ENCODE data around the gene MYH6.

Gene MYH6

DNA sequence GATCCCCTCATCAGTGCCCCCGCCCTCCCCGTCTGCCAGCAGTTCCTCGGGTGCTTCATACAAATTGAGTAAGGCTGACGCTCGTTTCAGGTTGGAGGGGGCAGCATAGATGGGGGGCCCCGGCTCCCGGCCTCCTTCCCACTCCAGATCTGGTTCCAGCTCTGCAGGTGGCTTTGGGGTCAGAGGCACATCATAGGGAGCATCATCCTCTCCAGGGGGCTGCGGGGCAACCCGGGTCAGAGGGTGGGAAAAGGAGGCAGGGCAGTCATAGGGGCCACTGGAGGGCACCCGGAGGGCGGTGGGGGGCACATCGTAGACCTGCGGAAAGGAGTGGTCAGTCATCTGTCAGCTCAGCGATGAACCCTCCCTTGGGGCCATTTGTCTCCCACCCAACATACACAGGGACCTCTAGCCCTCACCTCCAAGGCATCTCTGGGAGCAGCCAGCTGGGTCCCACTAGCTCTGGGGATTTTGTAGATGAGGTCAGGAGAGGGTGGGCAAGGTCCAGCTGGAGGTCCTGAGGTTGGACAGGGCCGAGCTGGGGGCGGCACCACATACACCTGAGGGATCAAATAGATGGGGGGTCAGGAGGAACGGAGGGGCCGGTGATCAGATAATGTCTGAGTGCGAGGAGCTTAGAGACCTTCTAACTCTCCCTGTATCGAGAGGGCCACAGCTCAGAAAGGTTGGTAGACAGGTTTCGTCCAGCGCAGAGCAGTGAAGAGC, 48.2 kb downstream of the MYH6 start:
- in situ Hi-C loops (cut with HindIII; ENCODE audit: low sequenced_read_pairs): no loop called here

DNA sequence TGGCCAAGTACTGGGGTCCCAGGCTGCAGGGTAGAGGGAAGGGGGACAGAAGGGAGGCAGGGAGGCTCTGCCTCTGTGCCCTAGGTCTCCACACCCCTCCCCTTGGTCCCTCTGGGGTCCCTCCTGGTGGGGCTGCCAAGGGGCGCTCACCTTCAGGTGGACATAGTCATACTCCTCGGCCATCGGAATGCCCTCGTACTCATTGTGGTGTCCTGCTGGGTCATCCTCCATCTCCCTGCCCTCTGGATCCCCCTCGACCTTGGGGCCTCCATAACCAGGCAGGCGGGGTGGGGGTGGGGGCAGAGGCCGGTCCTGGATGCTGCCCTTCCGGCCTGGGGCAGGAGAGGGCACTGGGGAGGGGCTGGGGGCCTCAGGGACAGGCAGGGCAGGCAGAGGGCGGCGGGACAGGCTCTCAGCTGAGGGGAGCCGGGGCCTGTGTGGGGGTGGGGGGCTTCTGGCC, 48.9 kb downstream of the MYH6 start:
- in situ Hi-C loops (cut with HindIII; ENCODE audit: low sequenced_read_pairs): no loop called here

DNA sequence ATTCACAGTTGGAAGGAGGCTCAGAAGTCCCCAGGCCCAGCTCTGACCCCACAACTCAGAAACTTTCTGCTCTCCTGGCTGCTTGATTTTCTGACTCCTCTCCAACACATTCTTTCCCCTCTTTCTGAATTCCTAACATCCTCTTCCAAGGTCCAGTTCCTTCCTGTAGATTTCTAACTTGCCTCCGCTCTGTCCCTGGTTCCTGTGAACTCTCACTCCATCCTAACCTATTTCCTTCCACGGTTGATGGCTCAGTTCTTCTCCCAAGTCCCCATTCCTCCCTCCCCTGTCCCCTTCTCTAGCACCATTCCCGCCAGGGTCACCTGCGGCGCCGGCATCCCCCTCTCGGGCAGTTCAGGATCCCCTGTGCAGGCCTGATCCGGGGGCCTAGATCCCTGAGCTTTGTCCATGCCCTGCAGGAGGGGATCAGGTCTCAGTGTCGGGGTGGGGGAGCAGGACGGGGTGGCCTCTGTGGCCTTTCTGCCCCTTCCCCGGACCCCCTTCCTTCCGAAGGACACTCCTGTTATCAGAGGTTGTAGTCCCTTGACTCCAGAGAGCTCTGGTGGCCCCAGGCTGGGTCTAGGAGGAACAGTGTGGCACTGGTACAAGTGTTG, 49.4 kb downstream of the MYH6 start:
- in situ Hi-C loops (cut with HindIII; ENCODE audit: low sequenced_read_pairs): no loop called here

DNA sequence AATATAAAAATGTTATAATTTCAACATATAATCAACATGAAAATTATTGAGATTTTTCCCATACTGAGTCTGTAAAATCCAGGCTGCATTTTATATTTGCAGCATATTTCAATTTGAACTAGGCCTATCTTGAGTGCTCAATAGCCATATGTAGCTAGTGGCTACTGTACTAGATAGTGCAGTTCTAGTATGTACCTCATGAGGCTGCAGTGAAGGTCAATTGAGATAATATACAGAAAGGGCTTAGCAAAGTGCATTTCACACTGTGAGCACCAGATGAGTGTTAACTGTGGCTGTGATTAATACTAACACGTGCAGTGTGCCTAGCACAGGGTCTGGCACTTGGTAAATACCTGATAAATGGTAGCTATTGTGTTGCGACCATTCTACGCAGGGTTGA, 50.0 kb downstream of the MYH6 start:
- in situ Hi-C loops (cut with HindIII; ENCODE audit: low sequenced_read_pairs): no loop called here

DNA sequence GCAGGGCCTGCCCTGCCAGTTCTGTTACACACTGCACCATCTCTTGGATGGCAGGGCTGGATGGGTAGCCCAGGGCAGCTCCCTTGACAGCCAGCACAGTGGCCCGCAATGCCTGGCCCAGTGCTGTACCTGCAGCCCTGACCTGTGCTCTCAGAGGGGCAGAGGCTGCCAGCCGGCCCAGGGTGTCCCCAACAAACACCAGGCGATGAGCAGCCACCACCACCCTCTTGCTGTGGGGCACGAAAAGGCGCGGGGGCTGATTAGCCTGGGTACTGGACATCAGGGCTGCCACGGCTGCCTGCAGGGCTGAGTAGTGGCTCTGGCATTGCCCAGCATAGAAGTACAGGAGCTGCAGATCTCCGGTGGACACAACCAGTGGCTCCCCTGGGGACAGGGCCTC, 50.8 kb downstream of the MYH6 start:
- in situ Hi-C loops (cut with HindIII; ENCODE audit: low sequenced_read_pairs): no loop called here

DNA sequence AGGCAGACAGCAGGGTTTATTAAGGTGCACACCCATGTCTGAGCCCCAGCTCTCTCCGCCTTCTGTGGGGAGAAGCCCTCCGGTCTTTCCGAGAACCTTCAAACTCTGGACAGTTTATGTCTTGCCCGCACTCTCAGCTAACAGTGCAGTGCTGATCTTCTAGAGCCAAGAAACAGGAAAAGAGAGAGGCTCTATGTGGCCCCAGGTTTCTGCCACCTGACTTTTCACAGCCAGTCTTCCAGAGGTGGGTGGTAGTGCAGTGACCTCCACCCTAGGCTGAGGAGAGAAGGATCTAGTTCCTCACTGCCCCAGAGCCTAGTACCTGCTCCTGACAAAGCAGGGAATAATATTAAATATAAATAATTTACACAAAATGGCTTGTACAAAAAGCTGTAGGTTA, 51.4 kb downstream of the MYH6 start:
- in situ Hi-C loops (cut with HindIII; ENCODE audit: low sequenced_read_pairs): no loop called here

DNA sequence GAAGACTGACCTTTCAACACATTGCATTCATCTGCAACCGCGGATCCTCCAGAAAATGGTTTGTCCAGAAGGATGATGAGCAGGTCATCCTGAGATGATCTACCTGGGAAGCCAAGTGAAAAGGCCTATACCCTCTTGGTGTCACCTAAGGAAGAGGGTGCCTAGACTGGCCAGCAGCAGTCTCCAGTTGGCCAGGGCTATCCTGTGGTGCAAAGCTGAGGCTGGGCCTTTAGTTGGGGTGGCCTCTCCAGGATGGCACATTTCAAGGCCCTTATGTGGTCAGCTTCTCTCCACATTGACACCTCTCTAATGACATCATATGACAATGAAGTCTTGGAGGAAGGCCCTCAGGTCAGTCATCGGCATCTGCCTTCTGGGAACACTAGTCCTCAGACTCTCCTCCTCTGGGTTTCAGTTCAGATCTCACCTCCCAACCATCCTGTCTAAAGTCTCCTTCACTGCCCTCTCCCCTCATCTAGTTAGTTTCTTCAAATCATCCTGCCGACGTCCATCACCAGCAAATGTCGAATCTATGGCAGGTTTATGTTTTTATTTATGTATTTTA, 52.1 kb downstream of the MYH6 start:
- in situ Hi-C loops (cut with HindIII; ENCODE audit: low sequenced_read_pairs): no loop called here

DNA sequence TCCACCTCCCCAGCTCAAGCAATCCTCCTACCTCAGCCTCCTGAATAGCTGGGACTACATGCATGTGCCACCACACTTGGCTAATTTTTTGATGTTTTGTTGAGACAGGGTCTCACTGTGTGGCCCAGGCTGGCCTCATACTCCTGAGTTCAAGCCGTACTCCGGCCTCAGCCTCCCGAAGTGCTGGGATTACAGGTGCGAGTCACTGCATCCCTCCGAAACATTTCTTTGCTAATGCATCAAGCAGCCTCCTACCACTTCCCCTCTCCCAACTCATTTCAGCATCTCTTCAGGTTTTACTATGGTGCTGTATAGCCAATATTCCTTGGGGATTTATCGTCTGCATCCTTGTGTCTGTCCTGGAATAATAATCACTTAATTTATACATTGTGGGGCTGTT, 53.1 kb downstream of the MYH6 start:
- in situ Hi-C loops (cut with HindIII; ENCODE audit: low sequenced_read_pairs): no loop called here

DNA sequence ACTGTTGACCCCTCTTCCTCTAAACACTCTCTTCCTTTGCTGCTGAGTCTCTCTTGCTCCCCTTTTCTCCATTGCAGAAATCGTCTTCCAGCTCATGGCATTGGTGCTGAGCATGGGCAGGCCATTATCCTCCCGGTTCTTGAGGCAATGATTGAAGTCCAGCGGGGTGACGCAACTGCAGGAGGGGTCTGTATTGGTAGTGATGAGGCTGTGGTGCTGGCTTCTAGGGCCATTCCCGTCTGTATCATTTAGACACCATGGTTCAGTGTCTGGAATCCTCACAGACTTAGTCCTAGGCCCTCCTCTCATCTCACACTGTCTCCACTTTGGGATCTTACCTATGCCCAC, 54.7 kb downstream of the MYH6 start:
- in situ Hi-C loops (cut with HindIII; ENCODE audit: low sequenced_read_pairs): no loop called here

DNA sequence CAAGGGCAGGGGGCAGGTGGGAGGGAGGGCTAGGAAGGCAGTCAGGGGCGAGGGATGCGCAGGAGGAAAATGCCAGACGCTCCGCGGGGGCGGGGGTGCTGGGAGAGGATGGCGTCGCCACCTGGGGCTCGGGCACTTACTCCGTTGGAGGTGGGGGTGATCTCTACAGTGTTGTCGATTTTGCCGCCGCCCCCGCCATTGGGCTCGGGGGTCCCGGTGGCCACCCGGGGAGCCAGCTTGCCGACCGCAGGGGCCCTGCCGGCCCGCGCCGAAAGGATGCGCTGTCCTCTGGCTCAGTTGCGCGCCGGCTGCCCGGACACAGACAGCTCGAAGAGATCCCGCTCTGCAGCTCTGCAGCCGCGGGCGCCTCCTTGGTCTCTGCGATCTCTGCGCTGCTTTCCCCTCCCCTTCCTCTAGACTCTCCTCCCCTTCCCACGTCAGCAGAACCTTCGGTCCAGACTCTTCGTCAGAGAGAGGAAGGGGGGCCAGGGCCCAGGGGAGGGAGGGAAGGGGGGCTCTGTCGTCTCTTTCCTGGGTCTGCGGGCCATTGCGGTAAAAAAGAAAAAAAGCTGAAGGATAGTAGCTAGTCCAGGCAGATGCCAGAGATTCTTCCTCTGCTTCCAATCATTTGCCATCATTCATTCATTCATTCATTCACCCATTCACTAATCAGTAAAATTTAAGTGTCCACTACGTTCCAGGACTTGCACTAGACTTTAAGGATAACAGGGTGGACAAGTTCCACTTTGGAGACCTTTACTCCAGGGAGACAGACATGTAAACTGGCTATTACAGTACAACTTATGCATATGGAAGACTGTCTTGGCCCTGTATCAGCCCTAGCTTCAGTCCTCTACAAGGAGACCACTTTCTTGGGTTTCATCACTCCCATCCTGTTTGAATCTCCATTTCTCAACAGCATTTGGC, 55.3 kb downstream of the MYH6 start, which contains the start of gene SLC22A17:
Gene SLC22A17, minus strand, starts transcription at position 382 of the 927 bp plus-strand sequence.
- in situ Hi-C loops (cut with HindIII; ENCODE audit: low sequenced_read_pairs): no loop called here

DNA sequence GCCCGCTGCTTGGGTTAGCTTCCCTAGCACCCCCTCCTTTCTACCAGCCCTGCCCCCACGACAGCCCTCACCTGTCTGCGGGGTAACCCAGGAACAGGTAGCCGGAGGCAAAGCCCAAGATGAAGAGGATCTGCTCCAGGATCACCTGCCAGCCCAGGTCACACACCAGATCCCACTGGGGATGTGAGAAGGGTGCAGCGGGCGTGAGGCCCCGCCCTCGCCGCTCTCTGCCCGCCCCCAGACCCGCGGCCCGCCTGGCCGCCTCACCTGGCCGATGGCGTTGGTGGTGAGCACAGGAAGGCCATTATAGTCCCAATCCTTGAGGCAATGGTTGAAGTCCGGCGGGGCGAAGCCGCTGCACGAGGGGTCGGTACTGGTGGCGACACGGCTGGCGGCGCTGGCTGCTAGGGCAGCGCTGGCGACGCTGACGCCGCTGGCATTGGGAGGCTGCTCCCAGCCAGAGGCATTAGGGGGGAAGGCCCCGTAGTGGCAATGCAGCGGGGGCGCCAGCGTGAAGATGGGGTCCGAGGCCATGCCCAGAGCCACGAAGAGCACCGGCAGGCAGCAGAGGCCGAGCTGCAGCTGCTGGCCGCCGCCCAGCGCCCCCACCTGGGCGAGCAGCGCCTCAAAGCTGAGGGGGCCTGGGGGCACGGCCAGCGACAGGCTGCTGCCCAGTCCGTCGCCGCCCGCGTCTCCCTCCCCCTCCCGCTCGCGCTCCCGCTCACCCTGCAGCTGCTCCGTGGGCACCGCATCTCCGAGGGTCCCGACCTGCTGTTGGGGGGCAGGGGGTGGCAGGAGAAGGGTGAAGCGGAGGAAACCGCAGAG, 56.2 kb downstream of the MYH6 start:
- in situ Hi-C loops (cut with HindIII; ENCODE audit: low sequenced_read_pairs): no loop called here

DNA sequence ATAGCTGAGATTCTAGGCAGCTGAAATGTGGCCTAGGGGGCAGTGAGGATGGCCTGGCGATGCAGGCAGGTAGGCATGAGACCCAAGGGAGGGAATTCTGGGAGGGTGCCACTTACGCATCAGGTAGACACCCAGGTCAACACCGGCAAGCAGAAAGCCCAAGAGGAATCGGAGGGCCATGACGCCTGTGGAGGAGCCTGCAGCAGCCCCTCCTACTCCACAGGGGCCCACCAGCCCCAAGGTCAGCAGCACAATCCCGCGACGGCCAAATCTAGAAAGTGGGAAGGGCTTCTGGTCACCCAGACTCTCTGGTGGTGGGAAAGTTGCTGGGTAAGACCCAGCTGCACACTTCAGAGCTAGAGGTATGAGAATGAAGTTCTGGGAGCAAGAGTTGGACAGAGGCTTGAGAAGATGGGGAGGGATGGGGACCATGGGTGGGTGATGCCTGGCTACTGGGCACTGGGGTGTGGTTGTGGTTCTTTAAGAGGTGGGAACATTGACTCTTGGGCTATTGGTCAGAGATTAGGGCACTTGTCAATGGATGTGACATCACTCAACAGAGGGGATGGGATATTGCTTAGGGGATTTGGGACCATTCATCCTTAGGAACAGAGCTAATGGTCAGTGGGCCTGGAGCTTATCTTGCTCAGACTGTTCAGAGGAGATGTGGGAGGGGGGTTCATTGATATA, 58.8 kb downstream of the MYH6 start:
- in situ Hi-C loops (cut with HindIII; ENCODE audit: low sequenced_read_pairs): no loop called here

DNA sequence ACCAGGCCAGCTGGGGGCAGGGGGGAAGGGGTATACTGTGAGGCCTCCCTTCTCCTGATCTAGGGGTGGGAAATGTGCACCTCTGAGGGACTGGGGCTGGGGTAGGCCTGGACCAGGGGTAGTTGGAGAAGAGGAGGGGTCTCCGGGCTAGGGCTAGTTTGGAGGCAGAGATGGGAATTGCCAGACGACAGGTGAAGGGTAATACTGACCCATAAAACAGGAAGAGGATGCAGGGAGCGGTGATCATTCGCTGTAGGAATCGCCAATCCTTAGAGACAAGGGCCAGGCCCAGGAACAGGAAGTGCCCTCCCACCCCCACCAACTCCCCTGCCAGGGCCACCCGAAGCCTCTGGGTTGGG, 59.8 kb downstream of the MYH6 start:
- in situ Hi-C loops (cut with HindIII; ENCODE audit: low sequenced_read_pairs): no loop called here

DNA sequence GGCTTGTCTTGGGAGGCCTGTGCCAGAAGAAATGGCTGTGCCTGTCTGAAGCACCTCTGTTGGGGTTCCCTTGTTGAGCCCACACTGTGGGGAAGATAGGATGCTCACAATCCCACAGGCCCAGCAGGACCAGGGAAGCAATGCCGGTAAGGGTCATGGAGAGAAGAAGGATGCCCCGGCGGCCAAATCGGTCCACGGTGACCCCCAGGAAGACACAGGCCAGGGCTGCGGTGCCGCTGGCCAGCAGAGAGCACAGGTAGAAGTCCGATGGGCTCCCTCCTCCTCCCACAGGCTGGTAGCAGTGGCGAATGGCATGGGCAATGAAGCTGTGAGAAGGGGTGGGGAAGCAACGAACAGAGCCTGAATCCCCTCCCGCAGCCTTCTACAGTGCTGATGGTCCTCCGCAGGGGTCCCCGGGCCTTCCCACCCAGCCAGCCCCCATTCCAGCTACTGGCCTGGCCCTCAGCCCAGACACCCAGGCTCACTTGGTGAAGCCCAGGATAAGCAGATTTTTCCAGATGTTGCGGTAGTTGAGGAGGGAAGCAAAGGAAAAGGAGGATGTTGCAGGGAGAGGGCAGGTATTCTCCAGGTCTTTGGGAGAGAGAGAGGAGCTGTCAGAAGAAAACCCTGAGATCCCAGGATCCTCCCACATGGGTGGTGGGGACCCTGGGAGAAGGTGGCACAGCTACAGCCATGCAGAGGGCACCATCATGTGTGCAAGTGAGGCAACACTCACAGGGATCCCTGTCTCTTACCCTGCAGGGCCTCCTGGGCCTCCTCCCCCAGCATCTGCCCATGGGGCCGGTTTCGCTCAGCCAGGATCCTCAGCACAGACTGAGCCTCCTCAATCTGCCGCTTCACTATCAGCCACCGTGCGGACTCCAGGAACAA, 60.4 kb downstream of the MYH6 start:
- in situ Hi-C loops (cut with HindIII; ENCODE audit: low sequenced_read_pairs): no loop called here

DNA sequence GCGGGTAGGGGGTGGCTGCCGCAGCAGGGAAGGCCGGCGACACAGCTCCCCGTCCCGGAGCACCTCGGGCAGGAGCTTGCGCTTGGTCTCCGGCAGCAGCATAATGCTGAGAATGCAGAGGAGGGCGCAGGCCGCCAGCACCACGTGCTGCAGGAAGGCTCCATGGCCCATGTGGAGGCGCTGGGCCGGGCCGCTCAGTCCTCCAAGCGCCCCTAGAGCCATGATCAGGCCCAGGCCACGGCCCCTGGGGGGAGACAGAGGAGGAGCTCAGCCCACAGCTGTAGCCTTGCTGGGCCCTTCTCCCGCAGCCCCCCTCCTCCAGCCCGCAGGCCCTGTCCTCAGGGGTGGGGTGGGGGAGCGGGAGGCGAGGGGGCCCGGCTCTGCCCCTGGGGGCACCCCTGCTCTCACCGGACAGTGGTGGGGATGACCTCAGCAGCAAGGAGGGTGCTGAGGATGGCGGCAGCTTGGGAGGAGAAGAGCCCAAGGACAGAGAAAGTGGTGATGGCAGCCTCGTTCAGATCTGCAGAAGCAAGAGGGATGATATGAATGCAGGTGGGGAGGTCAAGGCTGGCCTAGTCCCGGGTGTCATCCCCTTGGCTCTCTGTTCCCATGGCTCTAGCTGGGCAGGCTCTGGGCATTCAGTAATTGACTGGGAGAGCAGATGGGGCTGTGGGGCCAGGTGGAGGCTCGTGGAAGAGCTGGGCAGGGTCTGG, 61.2 kb downstream of the MYH6 start:
- in situ Hi-C loops (cut with HindIII; ENCODE audit: low sequenced_read_pairs): no loop called here

DNA sequence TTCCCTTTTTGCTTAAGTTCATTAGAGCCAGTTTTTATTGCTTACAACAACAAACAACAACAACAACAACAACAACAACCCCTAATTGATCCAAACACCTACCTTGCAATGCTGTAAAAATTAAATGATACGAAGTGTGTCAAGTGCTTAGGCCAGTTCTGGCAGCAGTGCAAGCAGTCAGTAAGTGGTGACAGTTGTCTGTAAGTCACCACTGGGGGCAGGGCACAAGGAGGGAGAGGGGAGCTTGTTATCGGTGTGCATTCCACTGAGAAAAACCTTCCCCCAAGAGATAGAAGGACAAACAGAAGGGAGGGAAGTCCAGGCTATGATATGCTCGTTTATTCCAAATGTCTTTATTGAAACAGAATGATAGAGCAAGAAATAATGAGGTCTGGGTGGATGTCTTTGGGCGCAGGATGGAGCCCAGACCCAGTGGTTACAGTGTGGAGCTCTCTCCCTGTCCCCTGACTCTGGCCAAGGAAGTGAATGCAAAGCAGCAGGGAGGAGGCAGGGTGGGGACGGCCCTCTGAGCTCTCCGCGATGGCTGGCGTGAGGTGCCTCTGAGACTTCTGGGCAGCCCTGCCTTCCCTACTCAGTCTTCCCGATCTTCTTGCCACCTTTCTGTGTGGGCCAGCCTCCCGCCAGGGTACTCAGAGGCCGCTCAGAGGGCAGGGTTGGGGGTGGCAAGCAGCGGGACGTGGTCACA, 61.9 kb downstream of the MYH6 start:
- in situ Hi-C loops (cut with HindIII; ENCODE audit: low sequenced_read_pairs): no loop called here

DNA sequence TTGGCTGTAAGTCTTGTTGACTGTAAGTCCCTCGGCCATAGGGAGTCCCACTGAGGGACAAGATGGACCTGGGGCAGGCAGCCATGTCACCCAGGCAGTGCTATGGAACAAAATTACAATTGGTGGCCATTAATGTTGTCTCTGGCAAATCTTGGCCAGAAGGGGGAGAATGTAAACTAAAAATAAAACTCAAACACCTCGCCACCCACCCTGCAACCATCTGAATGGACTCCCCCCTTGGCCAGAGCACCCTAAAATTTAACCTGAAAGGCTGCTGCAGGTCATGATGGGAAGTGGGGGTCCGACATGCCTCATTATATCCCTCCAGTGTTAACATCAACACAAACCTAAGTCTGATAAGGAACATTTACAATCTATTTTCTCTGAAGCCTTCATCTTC, 63.6 kb downstream of the MYH6 start:
- in situ Hi-C loops (cut with HindIII; ENCODE audit: low sequenced_read_pairs): no loop called here

Measured in DLD1 (cell line).